ENCODE measurements around the gene SNAP29.

DNA sequence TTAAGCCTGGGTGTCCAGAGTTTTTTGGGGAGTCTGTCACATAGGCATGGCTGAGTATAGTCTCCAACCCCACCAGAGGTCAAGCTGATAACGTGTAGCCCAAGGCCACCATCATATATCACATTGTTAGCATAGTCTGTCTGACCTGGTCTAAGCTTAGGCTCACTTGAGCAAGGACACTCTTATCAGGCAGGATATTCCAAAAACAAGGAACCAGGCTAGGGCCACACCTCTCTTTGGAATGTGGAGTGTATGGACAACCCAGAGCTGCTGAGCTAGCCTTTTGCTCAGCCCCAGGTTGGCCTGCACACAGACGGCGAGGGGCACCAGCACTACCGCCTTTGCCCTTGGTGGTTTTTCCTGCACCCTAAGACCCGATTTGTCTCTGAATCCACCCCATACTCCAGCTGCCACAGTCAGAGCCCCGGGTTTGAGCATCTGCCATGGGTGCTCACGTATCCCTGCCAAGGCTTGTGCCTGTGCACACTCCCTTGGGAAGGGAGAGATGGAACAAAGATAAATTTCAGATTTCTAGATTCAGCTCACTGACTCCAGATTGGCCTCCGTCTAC lies 7.2 kb downstream of the SNAP29 start:
- TF ChIP-seq, protein P1, sequence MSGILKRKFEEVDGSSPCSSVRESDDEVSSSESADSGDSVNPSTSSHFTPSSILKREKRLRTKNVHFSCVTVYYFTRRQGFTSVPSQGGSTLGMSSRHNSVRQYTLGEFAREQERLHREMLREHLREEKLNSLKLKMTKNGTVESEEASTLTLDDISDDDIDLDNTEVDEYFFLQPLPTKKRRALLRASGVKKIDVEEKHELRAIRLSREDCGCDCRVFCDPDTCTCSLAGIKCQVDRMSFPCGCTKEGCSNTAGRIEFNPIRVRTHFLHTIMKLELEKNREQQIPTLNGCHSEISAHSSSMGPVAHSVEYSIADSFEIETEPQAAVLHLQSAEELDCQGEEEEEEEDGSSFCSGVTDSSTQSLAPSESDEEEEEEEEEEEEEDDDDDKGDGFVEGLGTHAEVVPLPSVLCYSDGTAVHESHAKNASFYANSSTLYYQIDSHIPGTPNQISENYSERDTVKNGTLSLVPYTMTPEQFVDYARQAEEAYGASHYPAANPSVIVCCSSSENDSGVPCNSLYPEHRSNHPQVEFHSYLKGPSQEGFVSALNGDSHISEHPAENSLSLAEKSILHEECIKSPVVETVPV (CRISPR knock-in tag; IDR thresholded peaks at IDR 0.05), result no peak
- TF ChIP-seq PATZ1 (CRISPR knock-in tag; IDR thresholded peaks at IDR 0.05; ENCODE audit: borderline replicate concordance), result no peak
